ENCODE measurements around the gene ANKRD16.

Gene ANKRD16

DNA sequence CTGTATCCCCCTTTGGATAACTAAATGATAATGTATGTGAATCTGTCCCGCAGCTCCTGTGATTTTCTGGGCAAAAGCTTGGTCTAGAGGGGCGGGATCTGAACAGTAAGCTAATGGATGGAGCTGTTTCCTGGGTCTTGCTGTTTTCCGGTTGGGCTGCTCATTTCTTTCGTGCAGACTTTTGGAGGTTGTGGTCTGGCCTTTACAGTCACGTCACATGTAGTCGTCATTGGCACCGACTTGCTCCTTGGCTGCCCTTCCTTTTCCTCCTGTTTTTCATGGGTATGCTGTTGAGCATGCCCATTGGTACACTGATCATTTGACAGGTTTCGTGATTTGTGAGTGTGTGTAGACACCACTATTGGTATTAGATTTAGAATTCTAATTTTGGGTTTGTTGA, 2.3 kb upstream of the ANKRD16 start:
- DNase-seq, result no peak
- Histone ChIP-seq H3K9me3 (ENCODE audit: insufficient read depth, low read length, severe bottlenecking) (peaks cover under 1% of the 10 kb centered on the region), H3K4me3 (ENCODE audit: low read depth in 1 of 2, low read length in 2 of 2) (no peak overlapping the region), H2AFZ (ENCODE audit: low read depth, low read length) (no peak overlapping the region), H3K27me3 (ENCODE audit: insufficient read depth, low read length, poor library complexity) (no peaks in the 10 kb centered on the region), H3K4me1 (ENCODE audit: insufficient read depth, low read length) (peaks cover 40% of the 10 kb centered on the region), H3K4me2 (ENCODE audit: insufficient read depth, low read length) (peak overlapping the region; percentile 91), H3K27ac (ENCODE audit: low read length) (no peak overlapping the region), H4K20me1 (ENCODE audit: insufficient read depth, low read length) (peaks cover 39% of the 10 kb centered on the region), H3K36me3 (ENCODE audit: insufficient read depth, low read length) (peaks cover 45% of the 10 kb centered on the region), H3K9ac (ENCODE audit: low read depth, low read length) (peak overlapping the region; percentile 87; the same call in 1 of the 2 replicates), H3K79me2 (ENCODE audit: insufficient read depth, low read length) (peaks cover 77% of the 10 kb centered on the region)
- TF ChIP-seq, protein P1, sequence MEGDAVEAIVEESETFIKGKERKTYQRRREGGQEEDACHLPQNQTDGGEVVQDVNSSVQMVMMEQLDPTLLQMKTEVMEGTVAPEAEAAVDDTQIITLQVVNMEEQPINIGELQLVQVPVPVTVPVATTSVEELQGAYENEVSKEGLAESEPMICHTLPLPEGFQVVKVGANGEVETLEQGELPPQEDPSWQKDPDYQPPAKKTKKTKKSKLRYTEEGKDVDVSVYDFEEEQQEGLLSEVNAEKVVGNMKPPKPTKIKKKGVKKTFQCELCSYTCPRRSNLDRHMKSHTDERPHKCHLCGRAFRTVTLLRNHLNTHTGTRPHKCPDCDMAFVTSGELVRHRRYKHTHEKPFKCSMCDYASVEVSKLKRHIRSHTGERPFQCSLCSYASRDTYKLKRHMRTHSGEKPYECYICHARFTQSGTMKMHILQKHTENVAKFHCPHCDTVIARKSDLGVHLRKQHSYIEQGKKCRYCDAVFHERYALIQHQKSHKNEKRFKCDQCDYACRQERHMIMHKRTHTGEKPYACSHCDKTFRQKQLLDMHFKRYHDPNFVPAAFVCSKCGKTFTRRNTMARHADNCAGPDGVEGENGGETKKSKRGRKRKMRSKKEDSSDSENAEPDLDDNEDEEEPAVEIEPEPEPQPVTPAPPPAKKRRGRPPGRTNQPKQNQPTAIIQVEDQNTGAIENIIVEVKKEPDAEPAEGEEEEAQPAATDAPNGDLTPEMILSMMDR (IDR thresholded peaks at IDR 0.05; ENCODE audit: borderline replicate concordance, extremely low read depth, low read length, poor library complexity, severe bottlenecking), result no peak
- no peak for TF ChIP-seq EZH2 (IDR thresholded peaks at IDR 0.05; ENCODE audit: borderline replicate concordance, low read depth, low read length, severe bottlenecking)
- ATAC-seq (ENCODE audit: insufficient read depth, low read depth), result no peak

DNA sequence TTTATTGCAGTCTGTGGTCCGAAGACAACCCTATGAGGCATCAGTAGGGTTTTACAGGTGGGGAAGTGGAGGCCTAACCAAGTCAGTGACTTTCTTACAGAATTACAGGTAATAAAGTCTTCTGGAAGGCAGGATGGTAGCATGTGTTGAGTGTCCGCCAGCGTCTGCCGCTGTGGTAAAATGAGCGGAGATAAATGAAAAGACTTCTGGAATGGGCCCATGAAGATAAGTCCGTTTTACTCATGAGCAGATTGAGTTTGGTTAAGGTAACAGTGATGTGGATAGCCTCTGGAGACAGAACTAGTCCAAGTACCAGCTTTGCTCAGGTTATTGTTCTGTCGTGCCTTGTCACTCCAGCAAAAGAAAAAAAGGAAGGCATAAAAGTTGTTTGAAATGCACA, 1.3 kb upstream of the ANKRD16 start:
- ATAC-seq (ENCODE audit: insufficient read depth, low read depth) (no peak), DNase-seq (no peak)
- Histone ChIP-seq H3K27me3 (ENCODE audit: insufficient read depth, low read length, poor library complexity) (no peaks in the 10 kb centered on the region), H3K36me3 (ENCODE audit: insufficient read depth, low read length) (peaks cover 49% of the 10 kb centered on the region), H4K20me1 (ENCODE audit: insufficient read depth, low read length) (peaks cover 39% of the 10 kb centered on the region), H3K9ac (ENCODE audit: low read depth, low read length) (peak overlapping the region; percentile 87), H3K79me2 (ENCODE audit: insufficient read depth, low read length) (peaks cover 72% of the 10 kb centered on the region), H2AFZ (ENCODE audit: low read depth, low read length) (no peak overlapping the region), H3K4me2 (ENCODE audit: insufficient read depth, low read length) (peak overlapping the region; percentile 91), H3K4me1 (ENCODE audit: insufficient read depth, low read length) (peaks cover 40% of the 10 kb centered on the region), H3K9me3 (ENCODE audit: insufficient read depth, low read length, severe bottlenecking) (no peaks in the 10 kb centered on the region), H3K27ac (ENCODE audit: low read length) (peak overlapping the region; percentile 65), H3K4me3 (ENCODE audit: low read depth in 1 of 2, low read length in 2 of 2) (peak overlapping the region; percentile 76 to 96; a peak in 3 of 4 replicates)
- TF ChIP-seq EZH2 (IDR thresholded peaks at IDR 0.05; ENCODE audit: borderline replicate concordance, low read depth, low read length, severe bottlenecking), result no peak
- TF ChIP-seq, protein P1 (IDR thresholded peaks at IDR 0.05; ENCODE audit: borderline replicate concordance, extremely low read depth, low read length, poor library complexity, severe bottlenecking), result no peak

DNA sequence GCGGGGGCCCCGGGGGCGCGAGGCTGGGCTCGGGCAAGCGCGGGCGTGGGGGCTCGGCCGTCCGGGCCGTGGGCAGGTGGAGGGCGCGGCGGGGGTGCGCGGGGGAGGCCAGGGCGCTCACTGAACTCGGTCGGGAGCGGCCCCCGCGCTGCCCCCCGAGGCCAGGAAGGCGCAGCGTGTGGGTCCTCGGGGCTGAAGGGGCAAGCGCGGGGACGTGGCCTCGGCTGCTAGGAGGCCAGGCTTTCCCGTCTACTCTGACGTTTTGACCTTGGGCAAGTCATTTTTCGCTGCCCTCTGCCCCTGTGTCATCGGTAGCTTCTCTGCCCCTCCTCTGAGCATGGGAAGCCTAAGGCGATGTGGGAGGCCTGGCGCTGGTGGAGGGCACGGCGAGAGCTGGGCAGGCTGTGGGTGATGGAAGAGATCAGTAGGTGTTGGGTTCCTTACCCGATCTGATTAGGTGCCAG, 791 bp upstream of the ANKRD16 start:
- Histone ChIP-seq H3K27ac (ENCODE audit: low read length) (peak overlapping the region; percentile 65), H3K36me3 (ENCODE audit: insufficient read depth, low read length) (peaks cover 50% of the 10 kb centered on the region), H2AFZ (ENCODE audit: low read depth, low read length) (peak overlapping the region; percentile 59), H3K4me3 (ENCODE audit: low read depth in 1 of 2, low read length in 2 of 2) (peak overlapping the region; percentile 76 to 96; a peak in 3 of 4 replicates), H3K9ac (ENCODE audit: low read depth, low read length) (peak overlapping the region; percentile 87), H3K79me2 (ENCODE audit: insufficient read depth, low read length) (peaks cover 68% of the 10 kb centered on the region), H3K4me1 (ENCODE audit: insufficient read depth, low read length) (peaks cover 40% of the 10 kb centered on the region), H3K4me2 (ENCODE audit: insufficient read depth, low read length) (peak overlapping the region; percentile 91), H3K9me3 (ENCODE audit: insufficient read depth, low read length, severe bottlenecking) (no peaks in the 10 kb centered on the region), H3K27me3 (ENCODE audit: insufficient read depth, low read length, poor library complexity) (no peaks in the 10 kb centered on the region), H4K20me1 (ENCODE audit: insufficient read depth, low read length) (peaks cover 39% of the 10 kb centered on the region)
- ATAC-seq (ENCODE audit: insufficient read depth, low read depth) (no peak), DNase-seq (peak; percentile 38)
- TF ChIP-seq EZH2 (IDR thresholded peaks at IDR 0.05; ENCODE audit: borderline replicate concordance, low read depth, low read length, severe bottlenecking), result no peak
- TF ChIP-seq, protein P1 (IDR thresholded peaks at IDR 0.05; ENCODE audit: borderline replicate concordance, extremely low read depth, low read length, poor library complexity, severe bottlenecking), result no peak

All from DND-41 (cell line).